DND-41 (cell line): ENCODE data around the gene MYH15.

Experiments used
- ATAC-seq: fragments of 200-7000 bp; cut with Tn5 transposase; 3 replicates; pipeline ENCODE4 v1.9.1; 2021; ENCODE audit warnings: low read depth; ENCODE audit not compliant: insufficient read depth
- DNase-seq: peaks from one replicate; pipeline ENCODE4 v3.0.0-alpha.2; 2020
- H2AFZ ChIP-seq: 2 replicates; pipeline ENCODE4 v1.6.0; 2012; ENCODE audit warnings: low read depth, low read length
- H3K27ac ChIP-seq: 2 replicates; pipeline ENCODE4 v1.5.1; 2012; ENCODE audit warnings: low read length, inconsistent platforms
- H3K27me3 ChIP-seq: fragments of 200-600 bp; sonication (generic); 2 replicates; pipeline ENCODE4 v1.6.0; 2012; ENCODE audit warnings: low read length, mild to moderate bottlenecking, inconsistent platforms; ENCODE audit not compliant: insufficient read depth, poor library complexity
- H3K36me3 ChIP-seq: 2 replicates; pipeline ENCODE4 v1.5.1; 2012; ENCODE audit warnings: low read length, inconsistent platforms; ENCODE audit not compliant: insufficient read depth
- H3K4me1 ChIP-seq: 2 replicates; pipeline ENCODE4 v1.5.1; 2012; ENCODE audit warnings: mild to moderate bottlenecking, low read length; ENCODE audit not compliant: insufficient read depth
- H3K4me2 ChIP-seq: 2 replicates; pipeline ENCODE4 v1.6.0; 2012; ENCODE audit warnings: mild to moderate bottlenecking, moderate library complexity, low read length, inconsistent platforms; ENCODE audit not compliant: insufficient read depth
- H3K4me3 ChIP-seq, 2 experiments: fragments of 200-600 bp in 1 of 2; shearing (Covaris generic) in 1 of 2; 2 replicates each; pipeline ENCODE4 v1.5.1; 2012 to 2016; ENCODE audit warnings: inconsistent platforms in 2 of 2, low read length in 2 of 2, mild to moderate bottlenecking in 2 of 2, low read depth in 1 of 2, moderate library complexity in 1 of 2
- H3K79me2 ChIP-seq: 2 replicates; pipeline ENCODE4 v1.6.0; 2012; ENCODE audit warnings: low read length, inconsistent platforms; ENCODE audit not compliant: insufficient read depth
- H3K9ac ChIP-seq: 2 replicates; pipeline ENCODE4 v1.6.0; 2012; ENCODE audit warnings: low read depth, mild to moderate bottlenecking, inconsistent platforms, low read length, moderate library complexity
- H3K9me3 ChIP-seq: 2 replicates; pipeline ENCODE4 v1.5.1; 2012; ENCODE audit warnings: low read length, moderate library complexity, mild to moderate bottlenecking, inconsistent platforms; ENCODE audit not compliant: insufficient read depth, severe bottlenecking
- H4K20me1 ChIP-seq: 2 replicates; pipeline ENCODE4 v1.6.0; 2012; ENCODE audit warnings: low read length; ENCODE audit not compliant: insufficient read depth
- CTCF ChIP-seq: IDR thresholded peaks from 2 replicates; pipeline ENCODE4 v1.5.1; 2012; ENCODE audit warnings: borderline replicate concordance, low read length, moderate library complexity, mild to moderate bottlenecking; ENCODE audit not compliant: poor library complexity, severe bottlenecking; ENCODE audit errors: extremely low read depth
- EZH2 ChIP-seq: IDR thresholded peaks from 3 replicates; pipeline ENCODE4 v1.6.1; 2012; ENCODE audit warnings: borderline replicate concordance, low read depth, mild to moderate bottlenecking, moderate library complexity, low read length, inconsistent platforms; ENCODE audit not compliant: severe bottlenecking

Gene MYH15

GRCh38 chr3:108406063-108406660, 104.2 kb downstream of the MYH15 start:
- Histone ChIP-seq H3K36me3 (no peaks in the 10 kb centered on the region), H4K20me1 (no peaks in the 10 kb centered on the region), H3K27ac (no peak overlapping the region), H3K79me2 (no peaks in the 10 kb centered on the region), H3K9ac (no peak overlapping the region), H2AFZ (no peak overlapping the region), H3K9me3 (no peaks in the 10 kb centered on the region), H3K4me2 (no peak overlapping the region), H3K4me3 (no peak overlapping the region), H3K27me3 (no peaks in the 10 kb centered on the region), H3K4me1 (no peaks in the 10 kb centered on the region)
- ATAC-seq (peak; percentile 30; the same call in 1 of the 3 replicates), DNase-seq (no peak)
- TF ChIP-seq EZH2 (no peak), CTCF (no peak)

DNA sequence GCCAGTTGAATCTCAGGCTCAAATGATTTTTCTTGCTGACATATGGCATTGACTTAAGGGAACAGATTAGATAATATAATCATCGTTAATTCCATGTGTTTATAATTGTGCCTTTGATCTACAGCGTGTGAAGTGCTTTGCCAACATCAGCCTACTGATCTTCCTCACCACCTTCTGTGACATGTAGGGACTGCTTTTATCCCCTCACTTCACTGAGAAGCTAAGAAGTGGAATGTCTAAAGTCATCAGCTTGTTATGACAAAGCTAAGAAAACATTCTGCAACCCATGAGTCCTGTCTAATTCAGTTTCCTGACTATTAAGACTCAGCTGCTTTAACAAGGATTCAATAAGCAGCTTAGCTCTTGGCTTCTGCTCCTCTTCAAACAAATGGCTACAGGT, 106.0 kb downstream of the MYH15 start:
- H3K27me3 ChIP-seq, result no peaks in the 10 kb centered on the region
- no peak overlapping the region for H3K4me2 ChIP-seq
- TF ChIP-seq CTCF (no peak), EZH2 (no peak)

DNA sequence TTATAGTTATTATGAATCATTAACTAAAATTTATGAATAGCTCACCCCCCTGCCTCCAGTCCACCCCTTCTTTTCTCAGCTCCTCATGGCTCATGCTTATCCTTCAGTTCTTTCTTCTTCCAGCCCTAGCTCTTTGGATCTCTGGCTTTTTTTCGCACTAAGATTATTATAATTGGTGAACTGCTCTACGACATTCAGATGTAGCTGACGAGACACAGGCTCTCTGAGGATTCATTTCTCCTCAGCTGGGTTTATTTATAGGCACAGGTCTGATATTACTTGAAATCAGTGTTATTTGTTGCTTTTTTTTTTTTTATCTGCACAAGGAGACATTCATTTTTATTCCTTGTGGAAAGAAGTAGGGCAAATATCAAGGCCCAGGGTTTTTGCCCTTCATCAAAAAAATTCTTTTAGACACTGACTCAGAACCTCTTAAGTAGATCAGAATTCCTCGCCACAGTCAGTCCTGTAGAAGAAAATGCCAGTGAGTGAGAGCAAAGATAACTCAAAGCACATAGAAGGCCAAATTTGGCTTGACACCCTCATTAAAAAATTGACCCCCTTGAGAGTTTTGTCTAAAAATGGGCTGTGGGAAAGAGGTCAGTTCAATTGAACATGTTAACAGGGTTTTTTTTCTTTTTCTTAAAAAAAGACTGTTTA, 106.6 kb downstream of the MYH15 start:
- no peak overlapping the region for H3K4me3 ChIP-seq
- H2AFZ ChIP-seq, result no peak overlapping the region
- H3K27ac ChIP-seq, result no peak overlapping the region
- no peak overlapping the region for H3K9ac ChIP-seq
- H3K79me2 ChIP-seq, result no peaks in the 10 kb centered on the region
- DNase-seq, result no peak
- no peak overlapping the region for H3K4me2 ChIP-seq
- H3K4me1 ChIP-seq, result no peaks in the 10 kb centered on the region
- ATAC-seq, result no peak
- H3K27me3 ChIP-seq, result no peaks in the 10 kb centered on the region
- H4K20me1 ChIP-seq, result no peaks in the 10 kb centered on the region
- H3K9me3 ChIP-seq, result no peaks in the 10 kb centered on the region
- no peaks in the 10 kb centered on the region for H3K36me3 ChIP-seq
- TF ChIP-seq EZH2, result no peak

More for the DNA sequence above, 106.0 kb downstream of the MYH15 start:
- H4K20me1 ChIP-seq, result no peaks in the 10 kb centered on the region
- no peaks in the 10 kb centered on the region for H3K4me1 ChIP-seq
- H2AFZ ChIP-seq, result no peak overlapping the region
- ATAC-seq (no peak), DNase-seq (no peak)
- no peak overlapping the region for H3K9ac ChIP-seq
- H3K9me3 ChIP-seq, result no peaks in the 10 kb centered on the region
- H3K36me3 ChIP-seq, result no peaks in the 10 kb centered on the region
- no peaks in the 10 kb centered on the region for H3K79me2 ChIP-seq
- no peak overlapping the region for H3K4me3 ChIP-seq
- no peak overlapping the region for H3K27ac ChIP-seq

- Histone ChIP-seq H3K9me3 (no peaks in the 10 kb centered on the region), H3K4me2 (no peak overlapping the region)
- no peak for DNase-seq
These were observed 107.2 kb downstream of the MYH15 start for GRCh38 chr3:108403198-108403597.

More at GRCh38 chr3:108403198-108403597, 107.2 kb downstream of the MYH15 start:
- Histone ChIP-seq H4K20me1 (no peaks in the 10 kb centered on the region), H3K36me3 (no peaks in the 10 kb centered on the region), H3K27ac (no peak overlapping the region), H3K79me2 (no peaks in the 10 kb centered on the region), H3K4me1 (no peaks in the 10 kb centered on the region), H3K27me3 (no peaks in the 10 kb centered on the region), H3K9ac (no peak overlapping the region), H2AFZ (no peak overlapping the region), H3K4me3 (no peak overlapping the region)
- TF ChIP-seq EZH2 (no peak), CTCF (no peak)
- ATAC-seq, result no peak
